Measurements from ENCODE around the gene GGTLC2.
A peak's percentile ranks its signal among the peaks of the same experiment; 100 is the strongest.
"Not testable (repeated sequence)": the region's sequence is repeated elsewhere in the genome, so short reads cannot be mapped to it uniquely, and the experiment has no call there.

The GGTLC2 gene

GRCh38 chr22:22670076-22670795, 25.8 kb downstream of the GGTLC2 start:
- no peak for DNase-seq

- DNase-seq = no peak
Measured at GRCh38 chr22:22671506-22671905, 27.1 kb downstream of the GGTLC2 start.

- DNase-seq = no peak
Measured at GRCh38 chr22:22673099-22673498, 28.7 kb downstream of the GGTLC2 start.

- no peak for DNase-seq
Measured at GRCh38 chr22:22673628-22674027, 29.2 kb downstream of the GGTLC2 start.

- DNase-seq = no peak
Measured at GRCh38 chr22:22674467-22674866, 30.1 kb downstream of the GGTLC2 start.

- no peak for DNase-seq
Measured at GRCh38 chr22:22678970-22679369, 34.6 kb downstream of the GGTLC2 start.

GRCh38 chr22:22680396-22680795, 36.0 kb downstream of the GGTLC2 start:
- DNase-seq = no peak

- peak; percentile 65 for DNase-seq
Measured at GRCh38 chr22:22681221-22681739, 36.9 kb downstream of the GGTLC2 start.

GRCh38 chr22:22682196-22682595, 37.8 kb downstream of the GGTLC2 start:
- no peak for DNase-seq

- DNase-seq = peak; percentile 32
Measured at GRCh38 chr22:22682807-22683667, 38.6 kb downstream of the GGTLC2 start.

GRCh38 chr22:22683668-22684361, 39.4 kb downstream of the GGTLC2 start:
- no peak for DNase-seq

- DNase-seq = peak; percentile 70
Measured at GRCh38 chr22:22684580-22685561, 40.5 kb downstream of the GGTLC2 start.

- DNase-seq = no peak
Measured at GRCh38 chr22:22685586-22685985, 41.2 kb downstream of the GGTLC2 start.

GRCh38 chr22:22686202-22687115, 42.0 kb downstream of the GGTLC2 start:
- not testable (repeated sequence) for DNase-seq

- no peak for DNase-seq
Measured at GRCh38 chr22:22687638-22688500, 43.5 kb downstream of the GGTLC2 start.

GRCh38 chr22:22689621-22690345, 45.4 kb downstream of the GGTLC2 start:
- no peak for DNase-seq

GRCh38 chr22:22691055-22691454, 46.6 kb downstream of the GGTLC2 start:
- no peak for DNase-seq

GRCh38 chr22:22691716-22692701, 47.6 kb downstream of the GGTLC2 start:
- no peak for DNase-seq
